Keratinocyte (primary cell): Measurements from ENCODE around the gene DGKI.

ENCODE experiments used
- CTCF ChIP-seq, 3 experiments: IDR thresholded peaks in 1 of 3; conservative IDR thresholded peaks in 1 of 3; optimal IDR thresholded peaks in 1 of 3; 2 replicates in 2 of 3; 3 replicates in 1 of 3; pipeline versions ENCODE3 to v1.5.1; 2011; ENCODE audit warnings: low read length in 3 of 3, mild to moderate bottlenecking in 3 of 3, moderate library complexity in 2 of 3, control low read depth in 1 of 3, inconsistent platforms in 1 of 3; ENCODE audit not compliant: insufficient read depth in 2 of 3; ENCODE audit errors: extremely low read depth in 1 of 3
- EZH2 ChIP-seq: IDR thresholded peaks from one replicate; pipeline ENCODE4 v1.6.1; 2012; ENCODE audit warnings: inconsistent platforms, mild to moderate bottlenecking, low read length, moderate library complexity

DNA sequence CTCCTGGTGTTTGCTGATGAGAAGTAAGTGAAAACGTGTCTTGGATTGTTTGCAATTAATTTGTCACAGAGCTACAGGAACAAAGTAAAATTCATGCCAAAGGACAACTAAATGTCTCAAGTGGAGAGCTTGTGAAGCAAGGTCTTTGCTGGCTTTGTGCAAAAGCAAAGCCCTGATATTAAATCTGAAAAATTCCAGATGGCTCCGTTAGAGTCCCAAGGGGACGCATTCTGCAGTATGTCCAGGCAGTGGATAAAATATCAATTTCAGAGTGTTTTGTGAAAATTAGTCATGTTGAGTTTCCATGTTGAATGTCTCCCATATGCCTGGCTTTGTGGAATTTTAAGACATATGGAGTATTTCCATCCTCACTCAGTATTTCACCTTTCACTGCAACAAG is 400.7 kb downstream of the DGKI start:
- TF ChIP-seq CTCF (optimal IDR thresholded peaks at IDR 0.05 in 1 of 3, IDR thresholded peaks at IDR 0.05 in 1 of 3, conservative IDR thresholded peaks at IDR 0.05 in 1 of 3; ENCODE audit: extremely low read depth in 1 of 3, insufficient read depth in 2 of 3, low read length in 3 of 3) (no peak), EZH2 (no peak)
